HG02678 (cell line): ENCODE measurements around the gene KCNK16.

Source experiments
- ATAC-seq: cut with Tn5 transposase; IDR thresholded peaks from one replicate; pipeline ENCODE4 v1.9.1; 2021; ENCODE audit warnings: mild to moderate bottlenecking, moderate library complexity; ENCODE audit not compliant: unreplicated experiment

KCNK16 gene

GRCh38 chr6:39342692-39343395 is 20.3 kb upstream of the KCNK16 start:
- ATAC-seq = peak; percentile 59

GRCh38 chr6:39341937-39342336 is 19.4 kb upstream of the KCNK16 start:
- ATAC-seq = no peak

- no peak for ATAC-seq
These were observed 18.9 kb upstream of the KCNK16 start for GRCh38 chr6:39341352-39341751.

- ATAC-seq = no peak
These were observed 17.5 kb upstream of the KCNK16 start for GRCh38 chr6:39339868-39340550.

GRCh38 chr6:39339096-39339867 is 16.8 kb upstream of the KCNK16 start:
- ATAC-seq = no peak

- ATAC-seq = no peak
These were observed 15.9 kb upstream of the KCNK16 start for GRCh38 chr6:39338397-39338796.

GRCh38 chr6:39335780-39336545 is 13.5 kb upstream of the KCNK16 start:
- ATAC-seq = no peak

GRCh38 chr6:39333644-39334438 is 11.3 kb upstream of the KCNK16 start:
- ATAC-seq = no peak

- ATAC-seq = no peak
These were observed 8.0 kb upstream of the KCNK16 start for GRCh38 chr6:39330476-39330875.

- peak; percentile 82 for ATAC-seq
These were observed 7.6 kb upstream of the KCNK16 start for GRCh38 chr6:39330057-39330456.

GRCh38 chr6:39328066-39328465 is 5.6 kb upstream of the KCNK16 start:
- no peak for ATAC-seq

GRCh38 chr6:39327507-39327906 is 5.0 kb upstream of the KCNK16 start:
- ATAC-seq = no peak

- ATAC-seq = no peak
These were observed 741 bp downstream of the KCNK16 start for GRCh38 chr6:39321761-39322160.

- ATAC-seq = no peak
These were observed 2.0 kb downstream of the KCNK16 start for GRCh38 chr6:39320363-39320984.

- no peak for ATAC-seq
These were observed 2.7 kb downstream of the KCNK16 start for GRCh38 chr6:39319621-39320362.

- ATAC-seq = no peak
These were observed 5.2 kb downstream of the KCNK16 start for GRCh38 chr6:39317256-39317655.

- ATAC-seq = no peak
These were observed 8.2 kb downstream of the KCNK16 start, which contains the start of gene KCNK17 for GRCh38 chr6:39314273-39314795. Gene KCNK17 (minus strand): TSS chr6:39314419. CDS start chr6:39314320, 99 bp downstream.

GRCh38 chr6:39313526-39314272 is 8.8 kb downstream of the KCNK16 start:
- ATAC-seq = no peak
